G401 (cell line): ENCODE data around the gene DUOXA2. TPM values are rescaled to one million over a fixed set of nuclear protein-coding genes. Genes with fewer than 3 reads are reported as not detected.

Experiments
- total RNA-seq: library from RNA; depleted of rRNA; stranded (reverse); fragments of >200 nt; shearing (Covaris generic); gene quantifications from 2 replicates; pipeline ENCODE4 v1.2.3, GENCODE V29; 2014; rRNA removed

Gene DUOXA2
- total RNA-seq, 1 experiment from 2014 or later: not detected

Other genes starting within 250 kb of the DUOXA2 start
- gene TERB2, start 157.6 kb upstream of the DUOXA2 start, total RNA-seq: not detected in 2 replicates
- gene SORD, start 91.1 kb upstream of the DUOXA2 start, total RNA-seq: 35.6 and 47.3 TPM in 2 replicates
- gene DUOX2, start 154 bp upstream of the DUOXA2 start, total RNA-seq: not detected in 2 replicates
- not detected in 2 replicates for gene DUOXA1, start 15.6 kb downstream of the DUOXA2 start, total RNA-seq
- not detected in 2 replicates for gene DUOX1, start 15.7 kb downstream of the DUOXA2 start, total RNA-seq
- gene SHF, start 73.6 kb downstream of the DUOXA2 start, total RNA-seq: 7.8 and 10.7 TPM in 2 replicates
- not detected in 2 replicates for gene SLC28A2, start 137.9 kb downstream of the DUOXA2 start, total RNA-seq